ENCODE data around the gene SPATA3.

The SPATA3 gene

DNA sequence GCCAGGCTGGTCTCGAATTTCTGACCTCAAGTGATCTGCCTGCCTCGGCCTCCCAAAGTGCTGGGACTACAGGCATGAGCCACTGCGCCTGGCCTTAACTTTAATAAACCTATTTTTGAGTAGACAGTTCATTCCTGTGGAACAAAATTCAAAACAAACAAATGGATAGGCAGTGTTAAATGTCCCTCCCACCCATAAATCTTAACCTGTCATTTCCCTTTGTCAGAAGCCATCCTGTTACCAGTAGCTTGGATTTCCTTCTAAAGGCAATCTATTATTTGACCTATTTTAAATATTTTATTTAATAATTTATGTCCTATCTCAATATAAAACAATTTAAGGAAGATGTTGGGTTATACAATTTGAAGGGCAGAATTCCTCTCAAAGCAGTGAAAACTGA lies 34.8 kb downstream of the SPATA3 start:
- TF ChIP-seq, protein P1, sequence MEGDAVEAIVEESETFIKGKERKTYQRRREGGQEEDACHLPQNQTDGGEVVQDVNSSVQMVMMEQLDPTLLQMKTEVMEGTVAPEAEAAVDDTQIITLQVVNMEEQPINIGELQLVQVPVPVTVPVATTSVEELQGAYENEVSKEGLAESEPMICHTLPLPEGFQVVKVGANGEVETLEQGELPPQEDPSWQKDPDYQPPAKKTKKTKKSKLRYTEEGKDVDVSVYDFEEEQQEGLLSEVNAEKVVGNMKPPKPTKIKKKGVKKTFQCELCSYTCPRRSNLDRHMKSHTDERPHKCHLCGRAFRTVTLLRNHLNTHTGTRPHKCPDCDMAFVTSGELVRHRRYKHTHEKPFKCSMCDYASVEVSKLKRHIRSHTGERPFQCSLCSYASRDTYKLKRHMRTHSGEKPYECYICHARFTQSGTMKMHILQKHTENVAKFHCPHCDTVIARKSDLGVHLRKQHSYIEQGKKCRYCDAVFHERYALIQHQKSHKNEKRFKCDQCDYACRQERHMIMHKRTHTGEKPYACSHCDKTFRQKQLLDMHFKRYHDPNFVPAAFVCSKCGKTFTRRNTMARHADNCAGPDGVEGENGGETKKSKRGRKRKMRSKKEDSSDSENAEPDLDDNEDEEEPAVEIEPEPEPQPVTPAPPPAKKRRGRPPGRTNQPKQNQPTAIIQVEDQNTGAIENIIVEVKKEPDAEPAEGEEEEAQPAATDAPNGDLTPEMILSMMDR (IDR thresholded peaks at IDR 0.05; ENCODE audit: extremely low read depth, missing control alignments), result no peak
- no peak for DNase-seq (ENCODE audit: low spot score)

DNA sequence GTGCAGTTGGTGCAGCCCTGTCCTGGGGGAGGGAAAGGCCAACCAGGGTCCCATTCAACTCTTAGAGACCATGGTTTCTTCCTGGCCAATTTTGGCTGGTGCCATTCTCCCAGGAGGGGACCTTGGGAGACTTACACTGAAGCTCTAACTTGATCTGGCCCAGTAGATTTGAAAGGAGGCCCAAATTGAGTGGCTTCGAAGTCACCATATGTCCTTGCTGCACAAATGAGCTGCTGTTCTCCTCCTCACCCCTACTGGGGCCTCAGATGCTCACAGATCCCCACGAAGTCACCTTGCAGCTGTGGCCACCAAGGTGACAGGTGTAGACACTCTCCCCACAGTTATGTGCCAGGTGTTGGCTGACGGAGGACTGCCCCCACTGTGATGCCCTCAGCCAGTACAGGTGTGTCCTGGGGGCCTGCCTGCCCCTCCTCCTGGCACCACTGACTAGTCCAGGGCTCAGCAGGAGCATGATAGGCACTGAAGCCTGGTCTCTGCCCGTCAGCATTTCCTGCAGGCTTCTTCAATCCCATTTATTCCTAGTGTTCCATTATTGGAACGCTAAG lies 36.7 kb downstream of the SPATA3 start:
- TF ChIP-seq, protein P1 (IDR thresholded peaks at IDR 0.05; ENCODE audit: extremely low read depth, missing control alignments), result no peak

DNA sequence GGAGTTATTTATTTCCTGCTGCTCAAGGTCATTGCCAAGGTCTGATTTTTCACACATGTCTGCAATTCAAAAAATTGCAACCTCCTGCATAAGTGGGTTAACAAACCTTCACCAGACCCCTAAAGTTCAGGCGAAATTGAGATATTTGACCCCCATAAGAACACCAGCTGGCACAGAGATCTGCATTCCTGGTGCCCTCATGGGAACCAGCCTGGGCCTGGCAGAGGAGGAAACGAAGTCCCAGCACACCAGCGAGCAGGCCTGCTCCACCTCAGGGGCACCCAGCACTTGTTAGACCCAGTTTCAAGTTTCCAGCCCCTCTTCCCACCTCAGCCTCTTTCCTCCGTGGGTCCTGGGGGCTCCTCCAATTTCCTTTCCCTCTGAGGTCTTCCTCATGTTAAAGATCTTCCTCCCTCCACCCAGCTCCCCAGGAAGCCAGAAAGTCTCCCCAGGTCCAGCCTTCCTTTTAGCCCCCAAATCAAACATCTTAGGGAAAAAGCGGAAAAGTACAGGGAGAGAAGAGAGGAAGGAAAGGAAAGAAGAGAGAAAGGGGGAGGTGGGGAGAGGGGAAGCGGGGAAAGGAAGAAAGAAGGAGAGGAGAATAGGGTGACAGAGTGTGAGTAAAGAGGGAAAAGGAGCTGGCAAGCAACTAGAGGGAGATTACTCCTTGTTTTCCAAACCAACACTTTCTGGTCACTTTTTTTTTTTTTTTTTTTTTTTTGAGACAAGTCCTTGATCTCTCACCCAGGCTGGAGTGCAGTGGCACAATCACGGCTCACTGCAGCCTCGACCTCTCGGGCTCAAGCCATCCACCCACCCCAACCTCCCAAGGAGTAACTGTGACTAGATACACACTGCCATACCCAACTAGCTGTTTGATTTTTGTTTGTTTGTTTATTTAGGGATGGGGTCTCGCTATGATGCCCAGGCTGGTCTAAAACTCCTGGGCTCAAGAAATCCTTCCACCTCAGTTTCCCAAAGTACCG lies 37.5 kb downstream of the SPATA3 start:
- DNase-seq (ENCODE audit: low spot score), result no peak
- TF ChIP-seq, protein P1 (IDR thresholded peaks at IDR 0.05; ENCODE audit: extremely low read depth, missing control alignments), result no peak

More for the DNA sequence above, 36.7 kb downstream of the SPATA3 start:
- DNase-seq (ENCODE audit: low spot score), result no peak

DNA sequence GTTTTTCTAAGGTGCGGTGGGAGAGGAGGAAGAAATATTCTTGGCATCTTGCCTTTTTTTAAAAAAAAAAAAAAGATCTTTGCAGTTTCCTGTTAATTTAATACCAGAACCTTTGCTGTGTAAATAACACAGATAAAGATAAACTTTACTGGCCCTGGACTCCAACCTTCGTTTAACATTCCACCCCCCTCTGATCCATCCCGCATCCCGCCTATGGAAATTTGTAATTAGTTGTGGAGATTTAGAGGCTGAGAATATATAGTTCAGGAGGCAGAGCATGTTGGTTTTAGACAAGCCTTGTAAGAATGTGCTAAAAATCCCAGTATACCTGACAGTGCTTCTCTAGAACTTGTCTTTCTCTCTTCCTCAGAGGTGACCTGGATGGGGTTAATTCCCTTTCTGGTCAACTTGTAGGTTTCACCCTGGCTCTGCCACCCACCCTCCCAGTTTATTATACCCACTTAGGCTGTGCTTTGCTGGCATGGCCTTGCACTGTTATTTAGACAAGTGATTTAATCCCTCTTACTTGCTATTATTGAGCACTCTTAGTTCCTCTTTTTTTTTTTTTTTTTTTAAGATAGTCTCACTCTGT lies 38.5 kb downstream of the SPATA3 start:
- DNase-seq (ENCODE audit: low spot score), result peak; percentile 43
- TF ChIP-seq, protein P1 (IDR thresholded peaks at IDR 0.05; ENCODE audit: extremely low read depth, missing control alignments), result no peak

DNA sequence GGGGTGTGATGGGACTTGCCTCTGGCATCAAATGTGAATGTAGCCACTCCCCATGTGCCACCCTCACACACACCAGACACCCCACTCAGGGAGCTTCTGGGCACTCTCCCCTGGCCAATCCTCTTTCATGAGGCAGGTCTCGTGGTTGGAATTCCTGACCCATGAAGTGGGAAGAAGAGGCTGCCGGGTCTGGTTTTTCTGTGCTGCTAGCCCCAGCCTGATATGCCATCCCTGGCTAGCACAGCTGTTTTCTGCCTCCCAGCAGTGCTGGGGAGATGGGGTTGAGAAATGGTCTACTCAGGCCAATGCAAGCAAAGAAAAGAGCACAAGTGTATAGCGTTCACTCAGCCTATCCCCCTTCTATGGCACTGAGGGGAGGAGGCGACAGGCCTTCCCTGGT lies 40.2 kb downstream of the SPATA3 start:
- TF ChIP-seq, protein P1 (IDR thresholded peaks at IDR 0.05; ENCODE audit: extremely low read depth, missing control alignments), result no peak
- no peak for DNase-seq (ENCODE audit: low spot score)

DNA sequence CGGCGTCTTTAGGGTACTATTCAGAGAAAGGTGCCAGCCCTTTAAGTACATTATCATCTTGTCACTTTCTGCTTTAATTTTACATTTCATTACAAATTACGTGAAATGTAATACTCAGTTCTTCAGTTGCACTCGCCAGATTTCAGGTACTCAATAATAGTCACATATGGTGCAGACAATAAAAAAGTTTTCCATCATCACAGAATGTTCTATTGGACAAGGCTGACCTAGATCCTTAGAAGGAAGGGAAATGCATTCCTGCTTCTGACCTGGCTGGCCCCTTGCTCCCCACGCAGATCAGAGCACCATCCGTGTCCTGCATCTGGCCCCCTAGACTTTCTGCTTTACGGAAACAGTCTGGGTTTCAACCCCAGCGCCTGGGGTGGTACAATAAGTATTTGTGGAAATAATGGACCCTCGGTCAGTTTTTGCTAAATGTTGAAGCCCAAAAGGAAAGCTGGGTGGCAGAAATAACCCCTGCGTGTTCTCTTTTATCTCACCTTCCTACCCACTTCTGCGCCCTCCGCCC lies 40.7 kb downstream of the SPATA3 start:
- DNase-seq (ENCODE audit: low spot score), result no peak
- TF ChIP-seq, protein P1 (IDR thresholded peaks at IDR 0.05; ENCODE audit: extremely low read depth, missing control alignments), result no peak

Measured in GM20000 (cell line).